CD4-positive, alpha-beta T cell treated with Interleukin-21 for 1 hour (primary cell): ENCODE results near the gene TMEM120B.
"Not testable (repeated sequence)": the region's sequence is repeated elsewhere in the genome, so short reads cannot be mapped to it uniquely, and the experiment has no call there.

ENCODE experiments used
- DNase-seq: peaks from one replicate; pipeline ENCODE4 v3.0.0-alpha.2; 2020

Gene TMEM120B

DNA sequence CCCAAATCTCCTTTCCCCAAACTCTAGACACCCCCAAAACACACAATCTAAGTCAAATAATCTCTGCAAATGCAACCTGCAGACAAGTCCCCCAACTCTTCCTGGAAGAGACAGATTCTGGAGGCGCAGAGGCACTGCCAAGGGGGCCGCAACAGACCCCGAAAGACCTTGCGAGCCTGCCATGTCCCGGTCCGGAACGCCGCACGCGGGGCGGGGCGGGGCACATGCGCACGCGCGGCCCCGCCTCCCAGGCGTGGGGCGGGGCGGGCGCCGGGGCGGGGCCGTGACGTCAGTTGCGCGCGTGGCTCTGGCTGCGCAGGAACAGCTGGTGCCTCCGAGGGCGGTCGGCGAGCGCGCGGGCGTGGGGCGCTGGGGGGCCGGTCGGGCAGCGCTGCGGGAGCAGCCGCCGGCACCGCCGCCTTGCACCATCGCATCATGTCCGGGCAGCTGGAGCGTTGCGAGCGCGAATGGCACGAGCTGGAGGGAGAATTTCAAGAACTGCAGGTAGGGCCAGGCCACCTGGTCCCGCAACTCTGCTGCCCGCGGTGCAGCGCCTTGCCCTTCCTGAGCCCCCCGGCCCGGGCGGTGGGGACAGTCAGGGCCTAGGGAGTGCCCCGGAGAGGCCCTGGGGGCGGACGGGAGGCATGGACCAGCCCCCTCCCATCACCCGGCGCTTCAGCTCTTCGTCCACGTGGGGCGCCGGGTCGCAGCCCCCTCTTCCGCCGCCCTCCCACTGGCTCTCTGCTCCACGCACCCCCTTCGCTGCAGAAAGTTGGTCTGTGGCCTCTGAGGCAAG lies at the start of gene TMEM120B:
TSS of gene TMEM120B (plus strand) at position 292 of the 796 bp plus-strand sequence. CDS start at position 436, 144 bp downstream.
- peak; percentile 87 for DNase-seq

DNA sequence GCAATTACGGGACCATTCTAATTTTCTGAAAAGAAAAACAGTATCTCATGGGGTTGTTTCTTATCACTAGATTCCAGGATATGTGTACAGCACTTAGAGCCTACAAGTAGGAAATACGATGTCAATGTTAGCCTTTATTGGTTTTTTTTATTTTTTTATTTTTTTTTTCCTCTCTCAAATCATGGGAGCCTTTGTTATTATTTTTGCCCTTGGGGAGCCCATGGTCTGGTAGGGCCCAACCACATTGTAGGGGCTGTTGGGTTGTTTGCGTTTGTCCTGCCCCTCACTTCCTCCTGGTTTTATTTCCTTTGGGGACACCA lies 49.0 kb upstream of the TMEM120B start:
- DNase-seq: no peak

DNA sequence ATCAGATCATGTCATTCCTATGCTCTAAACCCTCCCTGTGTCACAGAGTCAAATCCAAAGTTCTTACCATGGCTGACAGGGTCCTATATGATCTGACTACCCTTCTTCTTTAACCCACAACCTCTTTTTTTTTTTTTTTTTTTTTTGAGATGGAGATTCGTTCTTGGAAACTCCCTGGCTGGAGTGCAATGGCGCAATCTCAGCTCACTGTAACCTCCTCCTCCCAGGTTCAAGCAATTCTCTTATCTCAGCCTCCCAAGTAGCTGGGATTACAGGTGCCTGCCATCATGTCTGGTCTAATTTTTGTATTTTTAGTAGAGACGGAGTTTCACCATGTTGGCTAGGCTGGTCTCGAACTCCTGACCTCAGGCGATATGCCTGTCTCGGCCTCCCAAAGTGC lies 45.7 kb upstream of the TMEM120B start:
- DNase-seq: not testable (repeated sequence)

DNA sequence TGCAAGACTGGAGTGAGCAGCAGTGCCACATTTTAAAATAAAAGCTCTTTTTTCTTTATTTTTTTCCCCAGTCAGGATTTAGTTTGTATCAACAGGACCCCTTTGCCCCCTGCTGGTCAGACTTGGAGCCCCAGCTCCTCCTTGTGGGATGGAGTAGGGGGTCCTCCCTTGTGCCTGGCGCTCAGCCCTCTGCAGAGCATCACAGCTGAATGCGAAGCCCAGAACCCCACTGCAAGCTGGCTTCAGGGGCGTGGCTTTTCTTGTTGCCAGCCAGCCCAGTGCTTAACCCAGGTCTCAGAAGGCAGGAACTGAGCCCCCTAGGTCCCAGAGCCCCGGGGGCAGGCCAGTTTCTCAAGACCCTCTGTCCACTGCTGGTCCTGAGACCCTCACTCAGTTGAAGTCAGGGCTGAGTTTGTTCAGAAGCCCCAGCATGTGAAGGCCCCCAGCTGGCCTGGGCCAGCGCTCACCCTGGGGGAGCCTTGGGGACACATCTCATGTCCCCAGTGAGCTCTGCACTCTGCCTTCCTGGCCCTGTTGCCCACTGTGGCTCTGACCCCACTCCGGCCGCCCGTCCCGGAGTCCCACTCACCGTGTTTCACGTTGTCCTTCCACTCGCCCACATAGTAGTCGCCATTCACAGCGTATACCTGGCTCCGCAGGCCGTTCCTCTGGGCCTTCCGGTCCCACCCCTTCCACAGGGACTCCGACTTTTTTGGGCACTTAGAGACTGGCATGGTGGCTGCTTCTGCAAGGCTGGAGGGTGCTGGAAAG lies 43.6 kb upstream of the TMEM120B start:
- peak; percentile 60 for DNase-seq

DNA sequence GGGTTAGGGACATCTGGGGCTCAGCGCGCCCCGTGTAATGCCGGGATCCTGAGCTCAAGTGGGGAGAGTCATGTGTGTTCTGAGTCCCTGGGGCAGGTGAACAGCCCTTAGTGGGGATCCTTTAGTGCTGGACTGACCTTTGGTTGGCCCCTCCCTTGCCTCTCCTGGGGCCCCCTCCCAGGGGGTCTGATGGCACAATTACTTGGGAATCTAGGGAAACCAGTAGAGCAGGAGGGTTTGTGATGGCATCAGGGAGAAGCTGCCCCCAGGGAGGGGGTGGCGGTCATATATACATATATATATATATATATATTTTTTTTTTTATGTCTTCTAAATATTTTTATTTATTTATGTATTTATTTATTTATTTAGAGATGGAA lies 43.0 kb upstream of the TMEM120B start, which contains the start of gene MORN3:
TSS of gene MORN3 (minus strand) at position 134 of the 380 bp plus-strand sequence. CDS start 171 bp downstream, outside the sequence.
- DNase-seq: no peak

DNA sequence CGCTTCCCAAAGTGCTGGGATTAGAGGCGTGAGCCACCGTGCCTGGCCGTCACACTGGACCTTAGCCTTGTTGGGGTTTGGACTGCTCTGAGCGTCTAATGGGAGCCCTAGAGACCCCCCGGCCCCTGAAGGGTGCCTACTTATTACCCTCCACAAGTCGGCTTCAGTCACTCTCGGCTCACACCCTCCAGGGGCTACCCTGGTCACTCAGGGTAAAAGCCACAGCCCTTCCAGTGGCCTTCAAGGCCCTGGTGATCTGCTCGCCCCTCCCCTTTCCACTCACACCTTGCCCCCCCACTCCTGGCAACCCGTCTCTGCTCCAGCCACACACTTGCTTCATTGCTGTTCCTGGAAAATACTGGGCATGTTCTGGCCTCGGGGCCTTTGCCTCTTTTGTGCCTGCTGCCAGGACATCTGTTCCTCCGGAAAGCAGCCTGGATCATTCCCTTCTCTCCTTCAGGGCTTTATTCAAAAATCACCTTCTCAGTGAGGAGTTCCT lies 39.5 kb upstream of the TMEM120B start:
- DNase-seq: no peak

DNA sequence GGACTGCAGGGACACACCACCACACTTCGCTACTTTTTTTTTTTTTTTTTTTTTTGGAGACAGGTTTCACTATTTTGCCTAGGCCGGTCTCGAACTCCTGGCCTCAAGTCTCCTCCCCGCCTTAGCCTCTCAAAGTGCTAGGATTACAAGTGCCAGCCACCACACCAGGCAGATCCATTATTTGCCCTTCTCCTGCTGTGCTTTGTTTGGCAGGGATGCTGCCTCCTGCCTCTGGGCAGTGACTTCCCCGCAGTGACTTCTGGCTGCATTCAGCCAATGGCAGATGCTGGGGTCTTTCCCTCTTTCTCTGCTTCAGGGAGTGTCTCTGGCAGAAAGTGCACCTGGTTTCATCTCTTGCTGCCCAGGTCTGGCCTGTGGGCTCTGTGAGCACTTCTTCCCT lies 36.4 kb upstream of the TMEM120B start:
- no peak for DNase-seq

DNA sequence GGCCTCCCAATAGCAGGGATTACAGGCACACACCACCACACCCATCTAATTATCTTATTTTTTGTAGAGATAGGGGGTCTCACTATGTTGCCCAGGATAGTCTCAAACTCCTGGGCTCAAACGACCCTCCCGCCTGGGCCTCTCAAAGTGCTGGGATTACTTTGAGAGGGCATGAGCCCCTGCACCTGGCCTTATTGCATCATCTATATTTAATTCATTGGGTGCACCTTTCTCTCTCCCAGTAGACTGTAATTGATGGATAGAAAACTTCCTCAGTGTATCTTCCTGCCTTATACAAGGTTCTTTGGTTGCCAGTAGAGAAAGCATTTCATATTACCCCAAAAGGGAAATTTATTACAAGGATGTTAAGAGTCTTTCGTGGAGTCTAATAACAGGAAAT lies 34.2 kb upstream of the TMEM120B start:
- DNase-seq: no peak

DNA sequence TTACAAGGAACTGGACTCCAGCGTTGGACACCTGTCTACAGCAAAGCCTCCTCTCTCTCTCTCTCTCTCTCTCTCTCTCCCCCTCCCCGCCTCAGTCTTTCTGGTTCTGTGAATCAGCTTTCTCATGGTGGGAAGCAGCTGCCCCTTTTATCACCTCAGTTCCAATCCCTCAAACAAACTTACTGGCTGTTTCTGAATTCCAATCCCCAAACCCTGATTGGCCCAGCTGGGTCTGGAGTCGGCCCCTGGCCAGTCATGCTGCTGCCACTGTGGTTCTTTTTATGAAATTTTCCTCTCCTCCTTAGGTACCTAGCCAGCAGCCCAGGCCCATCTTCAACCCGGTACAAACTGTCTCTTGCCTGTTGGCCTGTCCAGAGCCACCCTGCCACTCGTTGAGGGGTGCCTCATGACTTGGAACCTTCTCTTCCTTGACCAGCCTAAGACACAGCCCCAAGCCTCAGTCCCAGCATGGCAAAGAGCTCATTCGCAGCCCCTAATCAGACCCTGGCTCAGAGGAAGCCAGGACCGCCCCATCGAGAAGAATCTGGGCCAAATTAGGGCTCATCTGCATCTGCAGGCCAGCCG lies 33.7 kb upstream of the TMEM120B start:
- no peak for DNase-seq

DNA sequence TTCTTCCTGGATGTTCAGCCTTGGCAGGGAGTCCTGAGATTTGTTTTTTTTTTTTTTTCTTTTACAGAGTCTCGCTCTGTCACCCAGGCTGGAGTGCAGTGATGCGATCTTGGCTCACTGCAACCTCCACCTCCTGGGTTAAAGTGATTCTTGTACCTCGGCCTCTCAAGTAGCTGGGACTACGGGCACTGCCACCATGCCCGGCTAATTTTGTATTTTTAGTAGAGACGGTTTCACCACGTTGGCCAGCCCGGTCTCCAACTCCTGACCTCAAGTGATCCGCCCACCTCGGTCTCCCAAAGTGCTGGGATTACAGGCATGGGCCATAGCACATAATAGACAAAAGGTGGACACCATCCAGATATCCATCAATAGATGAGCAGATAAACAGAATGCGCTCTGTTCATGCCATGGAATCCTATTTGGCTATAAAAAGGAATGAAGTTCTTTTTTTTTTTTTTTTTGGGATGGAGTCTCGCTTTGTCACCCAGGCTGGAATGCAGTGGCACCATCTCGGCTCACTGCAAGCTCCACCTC lies 32.8 kb upstream of the TMEM120B start:
- not testable (repeated sequence) for DNase-seq

DNA sequence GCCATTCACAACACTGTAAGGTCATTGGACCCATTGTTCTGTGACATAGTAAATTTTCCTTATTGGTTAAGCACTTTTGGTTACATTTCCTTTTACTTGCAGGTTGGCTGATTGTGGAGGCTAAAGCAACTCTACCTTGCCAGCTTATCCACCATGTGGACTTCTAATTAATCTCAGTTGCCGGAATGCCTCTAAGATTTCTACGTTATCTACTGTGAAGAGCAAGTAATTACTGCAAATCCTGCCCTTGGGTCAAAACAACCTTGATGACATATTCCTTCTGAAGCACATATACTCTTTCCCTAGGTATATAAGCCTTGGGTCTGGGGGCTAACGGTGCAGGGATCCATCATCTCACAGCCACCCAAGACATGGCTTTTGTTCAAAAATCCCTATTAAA lies 23.6 kb upstream of the TMEM120B start:
- DNase-seq: no peak

DNA sequence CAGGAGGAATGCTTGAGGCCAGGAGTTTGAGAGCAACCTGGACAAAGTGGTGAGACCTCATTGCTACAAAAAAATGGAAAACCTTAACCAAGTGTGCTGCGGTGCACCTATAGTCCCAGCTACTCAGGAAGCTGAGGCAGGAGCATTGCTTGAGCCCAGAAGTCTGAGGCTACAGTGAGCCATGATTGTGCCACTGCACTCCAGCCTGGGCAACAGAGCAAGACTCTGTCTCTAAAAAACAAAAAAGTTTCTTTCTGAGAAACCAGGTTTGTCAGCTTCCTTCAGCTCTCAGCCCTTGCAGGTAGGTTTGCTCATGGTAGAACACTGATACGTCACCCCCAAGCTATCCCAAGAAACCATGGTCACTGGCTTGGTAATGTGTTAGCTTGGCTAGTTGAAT lies 23.1 kb upstream of the TMEM120B start:
- DNase-seq: no peak

DNA sequence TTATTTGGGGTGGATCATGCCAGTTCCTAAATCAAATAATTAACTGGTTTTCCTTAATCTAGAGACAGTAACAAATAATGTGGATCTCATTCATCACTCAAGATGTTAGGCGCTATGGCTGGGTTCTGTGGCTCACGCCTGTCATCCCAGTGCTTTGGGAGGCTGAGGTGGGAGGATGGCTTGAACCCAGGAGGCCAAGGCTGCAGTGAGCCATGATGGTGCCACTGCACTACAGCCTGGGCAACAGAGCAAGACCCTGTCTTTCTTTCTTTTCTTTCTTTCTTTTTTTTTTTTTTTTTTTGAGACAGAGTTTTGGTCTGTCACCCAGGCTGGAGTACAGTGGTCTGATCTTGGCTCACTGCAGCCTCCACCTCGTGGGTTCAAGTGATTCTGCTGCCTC lies 19.8 kb upstream of the TMEM120B start:
- not testable (repeated sequence) for DNase-seq

DNA sequence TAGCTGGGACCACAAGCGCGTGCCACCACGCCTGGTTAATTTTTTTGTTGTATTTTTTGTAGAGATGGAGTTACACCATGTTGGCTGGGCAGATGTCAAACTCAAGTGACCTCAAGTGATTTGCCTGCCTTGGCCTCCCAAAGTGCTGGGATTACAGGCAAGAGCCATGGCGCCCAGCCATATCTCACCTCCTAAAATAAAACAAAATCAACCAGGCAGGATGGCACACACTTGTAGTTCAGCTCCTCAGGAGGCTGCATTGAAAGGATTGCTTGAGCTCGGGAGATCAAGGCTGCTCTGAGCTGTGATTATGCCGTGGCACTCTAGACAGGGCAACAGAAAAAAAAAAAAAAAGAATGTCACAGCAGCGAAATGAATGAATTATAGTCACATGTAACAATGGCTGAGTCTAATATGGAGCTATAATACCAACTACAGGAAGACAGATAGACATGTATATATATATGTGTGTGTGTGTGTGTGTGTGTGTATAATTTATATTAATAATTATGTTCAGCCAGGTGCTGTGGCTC lies 19.3 kb upstream of the TMEM120B start:
- no peak for DNase-seq

DNA sequence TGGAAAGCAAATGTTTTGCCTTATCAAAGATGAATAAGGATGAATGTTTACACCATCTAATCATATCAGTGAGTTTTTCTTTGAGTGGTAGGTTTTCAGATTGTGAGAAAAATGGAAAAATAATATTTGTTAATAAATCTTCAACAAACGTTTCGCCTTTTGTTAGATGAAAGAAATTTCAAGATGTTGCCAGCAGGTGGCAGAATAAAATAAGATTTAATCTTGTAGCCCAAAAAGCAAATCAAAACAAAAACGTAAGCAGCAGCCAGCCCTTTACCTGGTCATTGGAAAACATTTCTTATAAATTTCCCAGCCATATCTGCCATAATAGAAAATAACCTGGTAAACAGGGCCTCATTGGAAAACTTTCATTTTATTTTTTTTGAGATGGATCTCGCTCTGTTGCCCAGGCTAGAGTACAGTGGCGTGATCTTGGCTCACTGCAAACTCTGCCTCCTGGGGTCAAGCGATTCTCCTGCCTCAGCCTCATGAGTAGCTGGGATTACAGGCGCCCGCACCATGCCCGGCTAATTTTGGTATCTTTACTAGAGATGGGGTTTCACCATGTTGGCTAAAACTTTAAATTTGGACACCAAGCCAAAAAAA lies 15.4 kb upstream of the TMEM120B start:
- peak; percentile 80 for DNase-seq

DNA sequence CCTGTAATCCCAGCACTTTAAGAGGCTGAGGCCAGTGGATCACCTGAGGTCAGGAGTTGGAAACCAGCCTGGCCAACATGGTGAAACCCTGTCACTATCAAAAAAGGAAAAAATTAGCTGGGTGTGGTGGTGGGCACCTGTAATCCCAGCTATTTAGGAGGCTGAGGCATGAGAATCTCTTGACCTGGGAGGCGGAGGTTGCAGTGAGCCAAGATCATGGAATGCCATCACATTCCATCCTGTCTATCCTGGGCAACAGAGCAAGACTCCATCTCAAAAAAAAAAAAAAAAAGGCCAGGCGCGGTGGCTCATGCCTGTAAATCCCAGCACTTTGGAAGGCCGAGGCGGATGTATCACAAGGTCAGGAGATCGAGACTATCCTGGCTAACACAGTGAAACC lies 14.7 kb upstream of the TMEM120B start:
- not testable (repeated sequence) for DNase-seq

DNA sequence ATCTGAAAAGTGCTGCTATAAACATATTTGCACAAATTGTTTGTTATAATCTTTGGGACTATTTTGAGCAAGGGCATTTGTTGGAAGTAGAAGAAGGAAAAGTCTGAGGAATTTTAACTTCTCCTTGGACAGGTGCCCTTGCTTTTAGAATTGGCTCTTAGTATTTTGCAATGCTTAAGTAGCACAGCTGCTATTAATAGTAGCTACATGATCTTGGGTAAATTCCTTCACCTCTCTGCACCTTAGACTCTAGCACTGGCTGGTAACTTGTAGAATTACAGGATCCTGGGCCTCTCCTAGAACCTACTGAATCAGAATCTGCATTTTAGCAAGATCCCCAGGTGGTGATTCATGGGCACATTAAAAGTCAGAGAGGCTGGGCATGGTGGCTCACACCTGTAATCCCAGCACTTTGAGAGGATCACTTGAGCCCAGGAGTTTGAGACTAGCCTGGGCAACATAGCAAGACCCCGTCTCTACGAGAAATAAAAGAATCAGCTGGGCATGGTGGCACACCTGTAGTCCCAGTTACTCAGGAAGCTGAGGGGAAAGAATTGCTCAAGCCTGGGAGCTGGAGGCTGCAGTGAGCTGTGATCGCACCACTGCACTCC lies 10.8 kb upstream of the TMEM120B start:
- no peak for DNase-seq

DNA sequence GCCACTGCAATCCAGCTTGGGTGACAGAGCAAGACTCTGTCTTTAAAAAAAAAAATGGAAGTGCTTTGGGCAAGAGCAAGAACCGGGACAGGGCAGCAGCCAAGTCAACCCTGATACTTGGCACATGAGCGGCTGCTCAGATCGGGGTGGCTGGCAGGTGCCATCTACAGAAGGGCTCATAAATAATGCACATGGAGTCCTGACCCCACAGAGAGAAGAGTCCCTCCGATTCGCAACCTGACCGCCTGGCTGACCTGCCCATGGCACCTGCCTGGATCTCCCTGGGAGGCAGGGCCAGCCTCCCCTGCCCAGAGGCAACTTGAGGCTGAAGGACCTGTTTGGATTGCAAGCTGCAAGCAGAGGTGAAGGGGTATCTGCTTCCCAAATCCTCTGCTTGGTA lies 9.6 kb upstream of the TMEM120B start:
- DNase-seq: no peak

DNA sequence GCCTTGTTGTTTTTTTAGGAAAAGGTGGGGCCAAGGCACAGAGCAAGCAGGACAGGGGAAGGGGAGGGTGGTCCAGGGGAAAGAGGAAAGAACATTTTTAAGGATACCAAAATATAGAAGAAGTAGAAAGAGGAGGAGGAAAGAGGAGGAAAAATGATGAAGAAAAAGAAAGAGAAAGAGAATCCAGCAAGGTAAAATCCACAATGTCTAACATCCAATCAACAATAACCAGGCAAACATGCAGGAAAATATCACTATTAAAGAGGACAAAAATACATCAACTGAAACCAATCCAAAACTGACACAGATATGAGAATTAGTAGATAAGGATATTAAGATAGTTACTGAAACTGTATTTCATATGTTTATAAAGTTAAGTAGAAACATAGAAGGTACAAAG lies 7.0 kb upstream of the TMEM120B start:
- no peak for DNase-seq

DNA sequence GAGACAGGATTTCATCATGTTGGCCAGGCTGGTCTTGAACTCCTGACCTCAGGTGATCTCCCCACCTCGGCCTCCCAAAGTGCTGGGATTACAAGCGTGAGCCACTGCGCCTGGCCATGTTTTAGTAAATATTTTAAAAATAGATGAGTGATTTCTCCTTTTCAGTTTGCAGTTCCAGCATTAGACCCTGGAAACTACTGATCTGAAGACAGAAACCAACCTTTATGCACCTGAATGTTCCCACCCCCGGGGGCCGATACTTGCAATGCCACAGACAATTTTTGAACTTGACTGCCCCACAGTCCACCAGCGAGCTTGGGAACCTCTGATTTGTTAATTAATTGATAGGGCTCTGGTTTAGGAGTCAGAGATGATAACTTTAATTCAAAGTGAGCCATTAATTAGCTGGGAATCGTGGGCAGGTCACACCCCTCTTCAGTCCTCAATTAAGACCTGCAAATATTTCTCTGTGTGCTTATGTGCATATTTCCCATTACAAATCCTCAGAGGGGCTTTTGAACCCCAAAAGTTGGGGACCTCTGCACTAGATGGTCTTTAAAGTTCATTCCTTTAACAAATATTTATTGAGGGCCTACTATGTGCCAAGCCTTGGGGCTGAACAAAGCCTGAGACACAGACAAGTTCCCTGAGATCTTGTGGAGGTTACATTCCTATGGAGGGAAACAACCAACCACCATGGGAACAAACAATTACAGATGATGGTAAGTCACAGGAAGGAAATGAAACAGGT lies 4.1 kb upstream of the TMEM120B start:
- DNase-seq: no peak

DNA sequence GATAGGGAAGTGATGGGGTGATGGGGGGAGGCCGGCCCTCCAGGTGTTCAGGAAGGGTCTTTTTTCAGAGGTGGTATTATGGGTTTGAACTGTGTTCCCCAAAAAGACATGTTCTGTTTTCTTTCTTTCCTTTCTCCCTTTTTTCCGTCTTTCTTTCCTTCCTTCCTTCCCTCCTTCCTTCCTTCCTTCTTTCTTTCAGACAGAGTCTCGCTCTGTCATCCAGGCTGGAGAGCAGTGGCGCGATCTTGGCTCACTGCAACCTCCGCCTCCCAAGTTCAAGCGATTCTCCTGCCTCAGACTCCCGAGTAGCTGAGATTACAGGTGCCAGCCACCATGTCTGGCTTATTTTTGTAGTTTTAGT lies 3.5 kb upstream of the TMEM120B start:
- DNase-seq: not testable (repeated sequence)
